Sigmoid colon (tissue), 4 donors: ENCODE data around the gene CELA2B.

Experiments
- POLR2A ChIP-seq, 2 donors: fragments of 450-650 bp; IDR thresholded peaks; one replicate each; pipeline ENCODE4 v1.6.1; 2016; ENCODE audit warnings: antibody characterized with exemption in 2 of 2, mild to moderate bottlenecking in 2 of 2, moderate library complexity in 2 of 2
- POLR2AphosphoS5 ChIP-seq, 4 donors: sonication (generic); formaldehyde crosslinking; IDR thresholded peaks; one replicate each; pipeline ENCODE4 v1.6.1; 2017; ENCODE audit warnings: antibody characterized with exemption in 4 of 4
- TF ChIP-seq, protein P1 (sequence below), 4 experiments: fragments of 450-650 bp in 3 of 4; fragments of 200-600 bp in 1 of 4; IDR thresholded peaks; one replicate each; pipeline ENCODE4 v1.5.1; 2016 to 2019; ENCODE audit warnings: antibody characterized with exemption in 4 of 4, mild to moderate bottlenecking in 3 of 4, moderate library complexity in 2 of 4

GRCh38 chr1:15472587-15472986 lies 3.3 kb upstream of the CELA2B start:
- TF ChIP-seq, protein P1, sequence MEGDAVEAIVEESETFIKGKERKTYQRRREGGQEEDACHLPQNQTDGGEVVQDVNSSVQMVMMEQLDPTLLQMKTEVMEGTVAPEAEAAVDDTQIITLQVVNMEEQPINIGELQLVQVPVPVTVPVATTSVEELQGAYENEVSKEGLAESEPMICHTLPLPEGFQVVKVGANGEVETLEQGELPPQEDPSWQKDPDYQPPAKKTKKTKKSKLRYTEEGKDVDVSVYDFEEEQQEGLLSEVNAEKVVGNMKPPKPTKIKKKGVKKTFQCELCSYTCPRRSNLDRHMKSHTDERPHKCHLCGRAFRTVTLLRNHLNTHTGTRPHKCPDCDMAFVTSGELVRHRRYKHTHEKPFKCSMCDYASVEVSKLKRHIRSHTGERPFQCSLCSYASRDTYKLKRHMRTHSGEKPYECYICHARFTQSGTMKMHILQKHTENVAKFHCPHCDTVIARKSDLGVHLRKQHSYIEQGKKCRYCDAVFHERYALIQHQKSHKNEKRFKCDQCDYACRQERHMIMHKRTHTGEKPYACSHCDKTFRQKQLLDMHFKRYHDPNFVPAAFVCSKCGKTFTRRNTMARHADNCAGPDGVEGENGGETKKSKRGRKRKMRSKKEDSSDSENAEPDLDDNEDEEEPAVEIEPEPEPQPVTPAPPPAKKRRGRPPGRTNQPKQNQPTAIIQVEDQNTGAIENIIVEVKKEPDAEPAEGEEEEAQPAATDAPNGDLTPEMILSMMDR (IDR thresholded peaks at IDR 0.05): no peak
- TF ChIP-seq POLR2A (IDR thresholded peaks at IDR 0.05) (no peak), POLR2AphosphoS5 (IDR thresholded peaks at IDR 0.05) (no peak)
